IMR-90 (cell line): ENCODE measurements around the gene PPP1R37. TPM values are rescaled to one million over a fixed set of nuclear protein-coding genes. Genes with fewer than 3 reads are reported as not detected.

Experiments
- ATAC-seq: fragments of 200-7000 bp; cut with Tn5 transposase; 2 replicates; pipeline ENCODE4 v1.9.1; 2020; ENCODE audit warnings: low read depth, mild to moderate bottlenecking, moderate library complexity
- BruUV-seq: library from RNA; stranded (reverse); fragments of 400-500 nt; replicated peaks from 2 replicates; lab custom pipeline; 2021; lab: Mats Ljungman, UMichigan
- CTCF ChIA-PET: fragments of 300-600 bp; formaldehyde crosslinking; extraction: SDS; loops from one replicate; lab custom pipeline; 2021; ENCODE audit warnings: antibody characterized with exemption; lab: Yijun Ruan, JAX
- POLR2A ChIA-PET: fragments of 300-600 bp; sonication (Branson Sonifier 250); formaldehyde crosslinking; loops from one replicate; lab custom pipeline; 2022; ENCODE audit warnings: antibody characterized with exemption; ENCODE audit not compliant: unreplicated experiment; lab: Charles Lee
- DNase-seq: peaks from one replicate; pipeline ENCODE4 v3.0.0; 2013
- H2AFZ ChIP-seq: replicated peaks from 2 replicates; pipeline ENCODE3; 2013; ENCODE audit warnings: low read length, mild to moderate bottlenecking; ENCODE audit not compliant: poor library complexity
- H2AK5ac ChIP-seq: 2 replicates; pipeline ENCODE4 v1.6.1; 2013; ENCODE audit warnings: low read depth, low read length, inconsistent platforms
- H2AK9ac ChIP-seq: replicated peaks from 2 replicates; pipeline ENCODE3; 2013; ENCODE audit warnings: mild to moderate bottlenecking, low read depth, low read length, moderate library complexity; ENCODE audit not compliant: poor library complexity
- H2BK120ac ChIP-seq: 2 replicates; pipeline ENCODE4 v1.6.1; 2013; ENCODE audit warnings: low read depth, low read length, inconsistent platforms
- H2BK15ac ChIP-seq: 3 replicates; pipeline ENCODE4 v1.6.1; 2013; ENCODE audit warnings: low read depth, low read length, inconsistent platforms
- H2BK20ac ChIP-seq: 2 replicates; pipeline ENCODE4 v1.6.1; 2013; ENCODE audit warnings: low read depth, mild to moderate bottlenecking, inconsistent platforms, low read length, moderate library complexity
- H2BK5ac ChIP-seq: 2 replicates; pipeline ENCODE4 v1.6.1; 2013; ENCODE audit warnings: mild to moderate bottlenecking, low read depth, low read length, inconsistent platforms; ENCODE audit not compliant: poor library complexity, severe bottlenecking
- H3K14ac ChIP-seq: replicated peaks from 2 replicates; pipeline ENCODE4 v1.6.1; 2013; ENCODE audit warnings: low read depth, low read length, inconsistent platforms
- H3K18ac ChIP-seq: 2 replicates; pipeline ENCODE4 v1.6.1; 2013; ENCODE audit warnings: low read depth, low read length, control low read depth
- H3K23ac ChIP-seq: 2 replicates; pipeline ENCODE4 v1.6.1; 2013; ENCODE audit warnings: low read depth, low read length, inconsistent platforms
- H3K27ac ChIP-seq: 2 replicates; pipeline ENCODE4 v1.5.1; 2013; ENCODE audit warnings: mild to moderate bottlenecking, control low read depth, low read length; ENCODE audit not compliant: insufficient read depth
- H3K27me3 ChIP-seq: 2 replicates; pipeline ENCODE4 v1.6.1; 2013; ENCODE audit warnings: low read length; ENCODE audit not compliant: control insufficient read depth, insufficient read depth
- H3K36me3 ChIP-seq: 2 replicates; pipeline ENCODE4 v1.6.1; 2013; ENCODE audit warnings: low read length, mixed read lengths; ENCODE audit not compliant: control insufficient read depth, insufficient read depth
- H3K4ac ChIP-seq: 2 replicates; pipeline ENCODE4 v1.6.1; 2013; ENCODE audit warnings: low read depth, low read length, inconsistent platforms
- H3K4me1 ChIP-seq: 2 replicates; pipeline ENCODE4 v1.6.1; 2013; ENCODE audit warnings: low read length, mixed read lengths; ENCODE audit not compliant: control insufficient read depth, insufficient read depth
- H3K4me2 ChIP-seq: 2 replicates; pipeline ENCODE4 v1.6.1; 2013; ENCODE audit warnings: low read depth, mild to moderate bottlenecking, control low read depth, low read length, moderate library complexity
- H3K4me3 ChIP-seq: 2 replicates; pipeline ENCODE4 v1.5.1; 2013; ENCODE audit warnings: low read depth, mild to moderate bottlenecking, control low read depth, low read length, moderate library complexity; ENCODE audit not compliant: insufficient read depth
- H3K56ac ChIP-seq: 2 replicates; pipeline ENCODE4 v1.6.1; 2013; ENCODE audit warnings: low read length, inconsistent platforms; ENCODE audit not compliant: insufficient read depth; ENCODE audit errors: extremely low read depth
- H3K79me1 ChIP-seq, 2 experiments: 2 replicates each; pipeline ENCODE4 v1.6.1; 2013; ENCODE audit warnings: low read length in 2 of 2, inconsistent platforms in 1 of 2, low read depth in 1 of 2
- H3K9ac ChIP-seq: 2 replicates; pipeline ENCODE4 v1.6.1; 2013; ENCODE audit warnings: low read depth, low read length, control low read depth
- H3K9me1 ChIP-seq: 2 replicates; pipeline ENCODE4 v1.6.1; 2013; ENCODE audit warnings: low read length, inconsistent platforms; ENCODE audit not compliant: insufficient read depth
- H3K9me3 ChIP-seq: 2 replicates; pipeline ENCODE4 v1.6.1; 2013; ENCODE audit warnings: low read length; ENCODE audit not compliant: control insufficient read depth, insufficient read depth
- H4K20me1 ChIP-seq: 2 replicates; pipeline ENCODE4 v1.6.1; 2013; ENCODE audit warnings: low read length, inconsistent platforms; ENCODE audit not compliant: insufficient read depth
- H4K5ac ChIP-seq: 2 replicates; pipeline ENCODE4 v1.6.1; 2013; ENCODE audit warnings: mild to moderate bottlenecking, low read depth, low read length, control low read depth
- H4K8ac ChIP-seq, 2 experiments: 2 replicates each; pipeline ENCODE4 v1.6.1; 2013; ENCODE audit warnings: low read depth in 2 of 2, low read length in 2 of 2, control low read depth in 1 of 2, inconsistent platforms in 1 of 2
- H4K91ac ChIP-seq: 2 replicates; pipeline ENCODE4 v1.6.1; 2013; ENCODE audit warnings: low read depth, low read length, inconsistent platforms; ENCODE audit not compliant: insufficient read depth
- CHD1 ChIP-seq: IDR thresholded peaks from 2 replicates; pipeline ENCODE4 v1.6.1; 2012; ENCODE audit warnings: low read depth, low read length, improper control_type of control experiment
- MAFK ChIP-seq: IDR thresholded peaks from 2 replicates; pipeline ENCODE4 v1.6.1; 2012; ENCODE audit warnings: low read depth, low read length, improper control_type of control experiment
- MAZ ChIP-seq: IDR thresholded peaks from 2 replicates; pipeline ENCODE4 v1.6.1; 2012; ENCODE audit warnings: low read depth, mild to moderate bottlenecking, low read length, improper control_type of control experiment, moderate library complexity, borderline replicate concordance
- MXI1 ChIP-seq: IDR thresholded peaks from 2 replicates; pipeline ENCODE4 v1.6.1; 2012; ENCODE audit warnings: low read depth, mild to moderate bottlenecking, low read length, moderate library complexity, borderline replicate concordance
- POLR2A ChIP-seq: IDR thresholded peaks from 2 replicates; pipeline ENCODE4 v1.6.1; 2012; ENCODE audit warnings: mild to moderate bottlenecking, low read depth, low read length
- RAD21 ChIP-seq: IDR thresholded peaks from 2 replicates; pipeline ENCODE4 v1.6.1; 2012; ENCODE audit warnings: low read length, improper control_type of control experiment
- RFX5 ChIP-seq: IDR thresholded peaks from 2 replicates; pipeline ENCODE4 v1.8.0; 2012; ENCODE audit warnings: low read depth, mild to moderate bottlenecking, low read length, moderate library complexity
- WGBS, 2 experiments: methylation state at CpG; one replicate each; pipeline versions ENCODE4 v1.1.5 to v1.1.7; 2013; ENCODE audit warnings: missing lambda C conversion rate in 2 of 2; ENCODE audit not compliant: insufficient read length in 1 of 2; ENCODE audit errors: extremely low coverage in 2 of 2; 5-methylcytosine and 5-hydroxymethylcytosine counted together
- dilution Hi-C: fragments of 300-500 bp; cut with HindIII; formaldehyde crosslinking; loops from one replicate; pipeline ENCODE4 v1.14.3; 2018; ENCODE audit warnings: low sequenced_read_pairs; ENCODE audit not compliant: unreplicated experiment
- in situ Hi-C: fragments of 300-500 bp; cut with MboI; formaldehyde crosslinking; loops from 3 replicates; pipeline ENCODE4 v1.14.3; 2019; ENCODE audit warnings: low sequenced_read_pairs, inconsistent platforms, mixed read lengths
- intact Hi-C: fragments of 100-400 bp; cut with micrococcal nuclease; formaldehyde crosslinking; loops from 2 replicates; pipeline ENCODE4 v1.10.0; 2022
- polyA plus RNA-seq, 3 experiments: library from polyadenylated mRNA; depleted of rRNA; stranded (reverse); fragments of >200 nt; gene quantifications; 2 replicates each; pipeline ENCODE4 v1.2.3, GENCODE V29; 2012; ENCODE audit warnings: low replicate concordance in 1 of 3
- total RNA-seq: library from RNA; depleted of rRNA; stranded (reverse); fragments of >200 nt; gene quantifications from 2 replicates; pipeline ENCODE4 v1.2.3, GENCODE V29; 2012
- TF ChIP-seq, protein P1 (sequence below): conservative IDR thresholded peaks from 2 replicates; pipeline ENCODE4 v1.5.1; 2012; ENCODE audit warnings: mild to moderate bottlenecking, low read depth, low read length, improper control_type of control experiment
- TF ChIP-seq, protein P2 (sequence below): fragments of 150-350 bp; IDR thresholded peaks from 2 replicates; pipeline ENCODE4 v1.6.1; 2017; ENCODE audit warnings: mild to moderate bottlenecking, antibody characterized with exemption, low read length, low read depth
- TF ChIP-seq, protein P3 (sequence below): fragments of 150-350 bp; IDR thresholded peaks from 2 replicates; pipeline ENCODE4 v1.6.1; 2016; ENCODE audit warnings: low read depth, mild to moderate bottlenecking, low read length, moderate library complexity, borderline replicate concordance

The PPP1R37 gene
- total and polyA plus RNA-seq, 2 of the 4 experiments (the other 2 are of a cell fraction), result 13.1 to 18.5 TPM

DNA sequence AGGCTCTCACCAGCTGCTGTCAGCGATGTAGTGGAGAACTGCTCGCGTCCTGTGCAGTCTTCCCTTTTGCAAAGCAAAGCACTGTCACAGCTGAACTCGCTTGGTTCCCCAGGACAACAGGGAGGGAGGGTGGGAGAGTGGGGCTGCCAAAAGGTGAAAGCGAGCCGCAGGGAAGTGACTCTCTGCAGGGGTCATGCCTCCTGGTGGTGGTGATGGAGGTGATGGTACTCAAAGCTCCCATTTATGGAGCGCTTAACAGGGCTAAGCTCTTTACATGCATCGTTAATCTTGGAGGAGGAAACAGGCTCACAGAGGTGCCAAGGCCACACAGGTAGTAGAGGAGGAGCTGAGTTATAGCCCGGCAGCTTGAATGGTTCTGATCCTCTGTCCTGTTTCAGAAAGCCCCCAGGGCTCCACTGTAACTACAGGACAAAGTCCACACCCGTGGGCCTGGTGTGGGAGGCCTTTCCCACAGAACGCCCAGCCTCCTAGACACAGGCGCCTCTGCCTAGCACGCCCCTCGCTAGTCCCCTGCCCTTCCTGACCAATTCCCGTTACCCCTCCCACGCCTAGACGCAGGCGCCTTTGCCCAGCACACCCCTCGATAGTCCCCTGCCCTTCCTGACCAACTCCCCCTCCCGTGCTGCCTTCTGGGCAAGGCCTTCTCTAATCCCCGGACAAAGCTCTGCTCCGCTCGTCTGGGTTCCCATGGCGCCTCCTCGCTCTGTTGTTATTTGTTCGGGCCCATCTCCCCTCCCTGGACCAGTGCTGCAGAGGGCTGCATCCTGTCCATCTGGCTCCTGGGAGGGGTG, 10.7 kb downstream of the PPP1R37 start:
- TF ChIP-seq RFX5, result no peak
- TF ChIP-seq MAFK, result no peak
- TF ChIP-seq, protein P1, sequence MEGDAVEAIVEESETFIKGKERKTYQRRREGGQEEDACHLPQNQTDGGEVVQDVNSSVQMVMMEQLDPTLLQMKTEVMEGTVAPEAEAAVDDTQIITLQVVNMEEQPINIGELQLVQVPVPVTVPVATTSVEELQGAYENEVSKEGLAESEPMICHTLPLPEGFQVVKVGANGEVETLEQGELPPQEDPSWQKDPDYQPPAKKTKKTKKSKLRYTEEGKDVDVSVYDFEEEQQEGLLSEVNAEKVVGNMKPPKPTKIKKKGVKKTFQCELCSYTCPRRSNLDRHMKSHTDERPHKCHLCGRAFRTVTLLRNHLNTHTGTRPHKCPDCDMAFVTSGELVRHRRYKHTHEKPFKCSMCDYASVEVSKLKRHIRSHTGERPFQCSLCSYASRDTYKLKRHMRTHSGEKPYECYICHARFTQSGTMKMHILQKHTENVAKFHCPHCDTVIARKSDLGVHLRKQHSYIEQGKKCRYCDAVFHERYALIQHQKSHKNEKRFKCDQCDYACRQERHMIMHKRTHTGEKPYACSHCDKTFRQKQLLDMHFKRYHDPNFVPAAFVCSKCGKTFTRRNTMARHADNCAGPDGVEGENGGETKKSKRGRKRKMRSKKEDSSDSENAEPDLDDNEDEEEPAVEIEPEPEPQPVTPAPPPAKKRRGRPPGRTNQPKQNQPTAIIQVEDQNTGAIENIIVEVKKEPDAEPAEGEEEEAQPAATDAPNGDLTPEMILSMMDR, result no peak
- TF ChIP-seq, protein P2, sequence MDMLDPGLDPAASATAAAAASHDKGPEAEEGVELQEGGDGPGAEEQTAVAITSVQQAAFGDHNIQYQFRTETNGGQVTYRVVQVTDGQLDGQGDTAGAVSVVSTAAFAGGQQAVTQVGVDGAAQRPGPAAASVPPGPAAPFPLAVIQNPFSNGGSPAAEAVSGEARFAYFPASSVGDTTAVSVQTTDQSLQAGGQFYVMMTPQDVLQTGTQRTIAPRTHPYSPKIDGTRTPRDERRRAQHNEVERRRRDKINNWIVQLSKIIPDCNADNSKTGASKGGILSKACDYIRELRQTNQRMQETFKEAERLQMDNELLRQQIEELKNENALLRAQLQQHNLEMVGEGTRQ, result no peak
- TF ChIP-seq MXI1, result no peak
- TF ChIP-seq RAD21, result no peak
- no peak for TF ChIP-seq POLR2A
- TF ChIP-seq CHD1, result no peak
- TF ChIP-seq MAZ, result no peak
- TF ChIP-seq, protein P3, sequence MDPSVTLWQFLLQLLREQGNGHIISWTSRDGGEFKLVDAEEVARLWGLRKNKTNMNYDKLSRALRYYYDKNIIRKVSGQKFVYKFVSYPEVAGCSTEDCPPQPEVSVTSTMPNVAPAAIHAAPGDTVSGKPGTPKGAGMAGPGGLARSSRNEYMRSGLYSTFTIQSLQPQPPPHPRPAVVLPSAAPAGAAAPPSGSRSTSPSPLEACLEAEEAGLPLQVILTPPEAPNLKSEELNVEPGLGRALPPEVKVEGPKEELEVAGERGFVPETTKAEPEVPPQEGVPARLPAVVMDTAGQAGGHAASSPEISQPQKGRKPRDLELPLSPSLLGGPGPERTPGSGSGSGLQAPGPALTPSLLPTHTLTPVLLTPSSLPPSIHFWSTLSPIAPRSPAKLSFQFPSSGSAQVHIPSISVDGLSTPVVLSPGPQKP, result no peak
- in situ Hi-C loops, result no loop called here
- Histone ChIP-seq H3K27ac (no peak overlapping the region), H3K9ac (no peak overlapping the region), H3K9me3 (no peaks in the 10 kb centered on the region), H3K4me3 (no peak overlapping the region), H4K8ac (peak overlapping the region in 1 of 2 experiments; percentile 26; a peak in 1 of 4 replicates), H3K27me3 (no peaks in the 10 kb centered on the region), H2BK15ac (no peak overlapping the region), H2AK5ac (peak overlapping the region; percentile 21; the same call in 1 of the 2 replicates), H3K14ac (no peak overlapping the region), H4K91ac (no peak overlapping the region), H2AFZ (no peak overlapping the region), H3K4ac (no peak overlapping the region), H3K56ac (no peak overlapping the region), H3K79me1 (peaks cover 39 to 97% of the 10 kb centered on the region in 2 experiments), H2BK5ac (no peak overlapping the region), H3K4me2 (peak overlapping the region; percentile 38; the same call in 1 of the 2 replicates), H2BK120ac (no peak overlapping the region), H3K18ac (no peak overlapping the region), H3K9me1 (peaks cover 38% of the 10 kb centered on the region), H3K23ac (no peak overlapping the region), H4K20me1 (peaks cover 97% of the 10 kb centered on the region), H4K5ac (no peak overlapping the region), H3K4me1 (peaks cover 29% of the 10 kb centered on the region), H3K36me3 (0 out of 2 replicates have a peak, but pooled peaks cover 1% of the 10 kb centered on the region), H2AK9ac (peak overlapping the region; percentile 63), H2BK20ac (no peak overlapping the region)
- dilution Hi-C loops, result no loop called here
- POLR2A ChIA-PET, result no interaction called here
- CTCF ChIA-PET, result no interaction called here
- no peak for DNase-seq
- no peak; the same call in 1 of the 2 replicates for ATAC-seq
- BruUV-seq, result no TSS peak
- intact Hi-C loops, result no loop called here
- 62% methylated on average over 11 of the region's 26 CpGs; no CpG with 5 or more reads in 1 of the 2 experiments for WGBS, 2 experiments
